ENCODE results near the gene SLC12A2. TPM values are rescaled to one million over a fixed set of nuclear protein-coding genes. Genes with fewer than 3 reads are reported as not detected.

The SLC12A2 gene
- total RNA-seq, 1 donor from 2014 or later: 24.6 TPM

GRCh38 chr5:128132499-128132898 is 48.9 kb downstream of the SLC12A2 start:
- no peaks in the 10 kb centered on the region for H4K20me1 ChIP-seq (ENCODE audit: low read depth)
- H3K36me3 ChIP-seq: no peaks in the 10 kb centered on the region
- H3K4me1 ChIP-seq: no peaks in the 10 kb centered on the region
- no peak overlapping the region for H3K4me2 ChIP-seq
- H3K79me2 ChIP-seq (ENCODE audit: low read depth): no peaks in the 10 kb centered on the region
- Mint-ChIP-seq H3K9me3 (no peaks in the 10 kb centered on the region), H3K27ac (no peak overlapping the region), H3K4me1 (no peaks in the 10 kb centered on the region), H3K4me3 (no peak overlapping the region), H3K27me3 (ENCODE audit: insufficient read depth, low read depth) (no peaks in the 10 kb centered on the region), H3K36me3 (peaks cover 30% of the 10 kb centered on the region)
- H2AFZ ChIP-seq (replicated peaks): no peak overlapping the region
- H3K27me3 ChIP-seq: no peaks in the 10 kb centered on the region
- no peak overlapping the region for H3K27ac ChIP-seq
- no peaks in the 10 kb centered on the region for H3K9me3 ChIP-seq (ENCODE audit: low read depth)
- TF ChIP-seq CTCF (IDR thresholded peaks at IDR 0.05): no peak
- no peak for TF ChIP-seq EZH2 (IDR thresholded peaks at IDR 0.05)
- TF ChIP-seq EZH2phosphoT487 (IDR thresholded peaks at IDR 0.05): no peak
- no peak overlapping the region for H3K9ac ChIP-seq
- no peak for DNase-seq (ENCODE audit: low spot score)
- H3F3A ChIP-seq (ENCODE audit: low read depth): no peaks in the 10 kb centered on the region
- H3K4me3 ChIP-seq: no peak overlapping the region

- Mint-ChIP-seq H3K4me3 (no peak overlapping the region), H3K27me3 (ENCODE audit: insufficient read depth, low read depth) (no peaks in the 10 kb centered on the region)
- no peak for DNase-seq (ENCODE audit: low spot score)
These were observed 51.7 kb downstream of the SLC12A2 start for GRCh38 chr5:128135286-128135685.

GRCh38 chr5:128143911-128144310 is 60.3 kb downstream of the SLC12A2 start:
- H3F3A ChIP-seq (ENCODE audit: low read depth): no peaks in the 10 kb centered on the region
- H3K27me3 ChIP-seq: no peaks in the 10 kb centered on the region
- H3K4me3 ChIP-seq: no peak overlapping the region
- no peak for DNase-seq (ENCODE audit: low spot score)
- H3K9me3 ChIP-seq (ENCODE audit: low read depth): no peaks in the 10 kb centered on the region
- no peaks in the 10 kb centered on the region for H3K27me3 Mint-ChIP-seq (ENCODE audit: insufficient read depth, low read depth)
- no peak overlapping the region for H3K27ac Mint-ChIP-seq
- H3K36me3 ChIP-seq: peaks cover 5% of the 10 kb centered on the region
- no peak overlapping the region for H3K9ac ChIP-seq
- H3K4me3 Mint-ChIP-seq: no peak overlapping the region
- no peak overlapping the region for H2AFZ ChIP-seq (replicated peaks)
- TF ChIP-seq EZH2 (IDR thresholded peaks at IDR 0.05) (no peak), CTCF (IDR thresholded peaks at IDR 0.05) (no peak), EZH2phosphoT487 (IDR thresholded peaks at IDR 0.05) (no peak)
- no peaks in the 10 kb centered on the region for H3K9me3 Mint-ChIP-seq
- H3K4me1 Mint-ChIP-seq: no peaks in the 10 kb centered on the region
- no peak overlapping the region for H3K27ac ChIP-seq
- no peaks in the 10 kb centered on the region for H4K20me1 ChIP-seq (ENCODE audit: low read depth)
- H3K36me3 Mint-ChIP-seq: peaks cover 6% of the 10 kb centered on the region
- no peaks in the 10 kb centered on the region for H3K79me2 ChIP-seq (ENCODE audit: low read depth)
- no peaks in the 10 kb centered on the region for H3K4me1 ChIP-seq
- no peak overlapping the region for H3K4me2 ChIP-seq

More at GRCh38 chr5:128135286-128135685, 51.7 kb downstream of the SLC12A2 start:
- Histone ChIP-seq H3F3A (ENCODE audit: low read depth) (no peaks in the 10 kb centered on the region), H3K36me3 (peaks cover 9% of the 10 kb centered on the region), H3K9ac (no peak overlapping the region), H3K4me2 (no peak overlapping the region), H3K9me3 (ENCODE audit: low read depth) (no peaks in the 10 kb centered on the region), H3K4me1 (no peaks in the 10 kb centered on the region), H3K79me2 (ENCODE audit: low read depth) (no peaks in the 10 kb centered on the region), H3K4me3 (no peak overlapping the region), H4K20me1 (ENCODE audit: low read depth) (no peaks in the 10 kb centered on the region), H3K27me3 (no peaks in the 10 kb centered on the region), H2AFZ (replicated peaks) (no peak overlapping the region), H3K27ac (no peak overlapping the region)
- Mint-ChIP-seq H3K27ac (no peak overlapping the region), H3K36me3 (peaks cover 34% of the 10 kb centered on the region), H3K9me3 (no peaks in the 10 kb centered on the region), H3K4me1 (no peaks in the 10 kb centered on the region)
- TF ChIP-seq EZH2 (IDR thresholded peaks at IDR 0.05) (no peak), EZH2phosphoT487 (IDR thresholded peaks at IDR 0.05) (no peak), CTCF (IDR thresholded peaks at IDR 0.05) (no peak)

Measured in neural progenitor cell (in vitro differentiated cells).